Measurements from ENCODE around the gene PKP3.
"Not testable (repeated sequence)": the region's sequence is repeated elsewhere in the genome, so short reads cannot be mapped to it uniquely, and the experiment has no call there.

The PKP3 gene

DNA sequence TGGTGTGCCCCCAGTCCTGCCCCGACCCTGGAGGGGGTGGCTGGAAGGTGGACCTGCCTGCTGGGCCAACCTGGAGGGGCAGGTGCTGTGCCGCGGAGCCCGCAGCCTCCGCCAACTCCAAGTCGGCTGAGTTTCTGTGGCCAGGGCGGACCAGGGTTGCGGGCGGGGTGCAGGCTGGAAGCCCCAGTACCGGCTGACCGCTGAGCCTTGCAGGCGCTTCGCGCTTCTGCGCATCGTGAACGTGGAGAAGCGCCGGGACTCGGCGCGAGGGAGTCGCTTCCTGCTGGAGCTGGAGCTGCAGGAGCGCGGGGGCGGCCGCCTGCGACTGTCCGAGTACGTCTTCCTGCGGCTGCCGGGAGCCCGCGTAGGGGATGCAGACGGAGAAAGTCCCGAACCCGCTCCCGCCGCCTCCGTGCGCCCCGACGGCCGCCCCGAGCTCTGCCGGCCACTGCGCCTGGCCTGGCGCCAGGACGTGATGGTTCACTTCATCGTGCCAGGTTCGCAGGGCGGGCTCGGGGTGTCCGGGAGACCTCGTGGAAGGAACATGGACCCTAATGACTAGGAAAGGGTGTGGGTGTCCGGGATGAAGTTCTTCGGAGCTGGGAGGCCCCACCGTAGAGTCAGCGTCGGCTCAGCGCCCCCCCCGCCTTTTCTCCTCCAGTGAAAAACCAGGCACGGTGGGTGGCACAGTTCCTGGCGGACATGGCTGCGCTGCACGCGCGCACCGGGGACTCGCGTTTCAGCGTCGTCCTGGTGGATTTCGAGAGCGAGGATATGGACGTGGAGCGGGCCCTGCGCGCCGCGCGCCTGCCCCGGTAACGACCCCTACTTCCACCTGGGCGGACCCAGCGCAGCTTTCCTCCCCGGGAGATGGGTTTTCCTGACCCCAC lies 14.6 kb upstream of the PKP3 start:
- DNase-seq = no peak

DNA sequence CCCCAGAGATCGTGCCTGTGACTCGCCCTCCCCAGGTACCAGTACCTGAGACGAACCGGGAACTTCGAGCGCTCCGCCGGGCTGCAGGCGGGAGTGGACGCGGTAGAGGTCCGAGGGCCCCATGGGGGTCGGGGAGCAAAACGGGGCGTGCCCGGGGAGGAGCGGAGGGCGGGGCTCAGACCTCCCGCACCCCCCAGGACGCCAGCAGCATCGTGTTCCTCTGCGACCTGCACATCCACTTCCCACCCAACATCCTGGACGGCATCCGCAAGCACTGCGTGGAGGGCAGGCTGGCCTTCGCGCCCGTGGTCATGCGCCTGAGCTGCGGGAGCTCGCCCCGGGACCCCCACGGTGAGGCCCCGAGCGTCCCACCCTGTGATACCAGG lies 13.9 kb upstream of the PKP3 start:
- DNase-seq = no peak

DNA sequence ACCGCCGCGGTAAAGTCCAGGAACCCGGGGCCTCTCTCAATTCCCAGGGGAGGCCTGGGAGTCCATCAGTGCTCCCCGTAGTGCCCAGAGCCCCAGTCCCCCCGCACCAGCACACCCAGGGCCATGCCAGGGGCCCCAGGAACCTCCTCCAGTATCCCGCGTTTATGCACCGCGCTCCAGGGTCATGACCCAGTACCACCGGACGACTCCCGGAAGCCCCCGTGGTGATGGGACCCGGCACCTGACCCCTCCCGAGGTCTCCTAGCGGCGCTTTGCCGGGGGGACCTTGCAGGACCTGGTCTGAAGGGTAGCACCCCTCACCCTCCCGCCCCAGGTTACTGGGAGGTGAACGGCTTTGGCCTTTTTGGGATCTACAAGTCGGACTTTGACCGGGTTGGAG lies 13.5 kb upstream of the PKP3 start:
- no peak for DNase-seq

DNA sequence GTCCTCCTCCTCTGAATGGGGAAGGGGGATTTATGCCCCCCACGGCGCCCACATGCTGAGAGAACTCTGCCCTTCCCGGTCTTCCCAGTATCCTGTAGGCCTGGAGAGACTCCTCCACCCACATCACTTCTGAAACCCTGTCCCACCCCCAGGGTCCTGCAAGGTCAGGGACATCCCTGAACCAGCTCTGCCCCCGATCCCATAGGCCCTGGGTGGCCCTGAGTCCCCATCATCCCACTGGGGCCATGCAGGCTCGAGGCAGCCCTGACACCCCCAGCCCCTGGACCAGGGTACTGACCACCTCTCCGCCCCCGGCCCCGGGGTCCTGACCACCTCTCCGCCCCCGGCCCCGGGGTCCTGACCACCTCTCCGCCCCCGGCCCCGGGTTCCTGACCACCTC lies 13.0 kb upstream of the PKP3 start:
- DNase-seq = no peak

DNA sequence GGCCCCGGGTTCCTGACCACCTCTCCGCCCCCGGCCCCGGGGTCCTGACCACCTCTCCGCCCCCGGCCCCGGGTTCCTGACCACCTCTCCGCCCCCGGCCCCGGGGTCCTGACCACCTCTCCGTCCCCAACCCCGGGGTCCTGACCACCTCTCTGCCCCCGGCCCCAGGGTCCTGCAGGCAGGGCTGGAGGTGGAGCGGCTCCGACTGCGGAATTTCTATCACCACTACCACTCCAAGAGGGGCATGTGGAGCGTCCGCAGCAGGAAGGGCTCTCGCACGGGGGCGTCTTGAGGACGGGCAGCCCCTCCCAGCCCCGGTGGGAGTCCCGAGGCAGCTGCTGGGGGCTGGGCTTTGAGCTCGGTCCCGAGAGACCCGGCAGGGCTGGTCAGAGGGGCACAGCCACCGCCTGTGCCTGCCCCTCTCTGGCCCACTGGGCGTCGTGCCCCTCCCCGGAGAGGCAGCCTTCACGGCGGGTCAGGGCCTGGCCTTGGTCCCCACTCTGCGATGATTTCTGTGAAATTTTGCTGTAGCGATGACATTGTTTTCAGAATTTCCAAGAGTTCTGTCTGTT lies 12.4 kb upstream of the PKP3 start:
- no peak for DNase-seq

DNA sequence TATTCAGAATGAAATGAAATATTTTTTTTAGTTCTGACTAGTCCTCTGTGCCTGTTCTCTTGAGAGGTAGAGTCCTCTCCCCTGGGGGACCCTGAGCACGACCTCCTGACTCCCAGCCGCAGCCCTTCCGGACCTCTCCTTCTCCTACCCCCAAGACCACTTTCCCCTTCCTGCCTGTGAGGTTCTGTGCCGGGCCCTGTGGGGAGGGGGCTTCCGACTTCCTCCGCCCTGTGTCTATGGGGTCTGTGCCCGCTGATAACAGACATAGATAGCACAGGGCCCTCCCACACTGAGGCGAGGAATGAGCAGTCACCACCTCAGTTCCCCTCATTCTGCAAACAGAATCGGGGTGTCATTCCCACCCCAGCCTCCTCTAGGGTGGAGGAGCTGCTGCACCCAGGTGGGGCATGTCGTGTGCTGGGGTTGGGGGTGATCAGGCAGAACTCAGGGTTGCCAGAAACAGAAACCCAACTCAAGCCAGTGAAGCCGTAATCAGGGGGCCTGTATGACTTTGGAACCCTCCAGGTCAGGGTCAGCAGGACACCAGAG lies 11.9 kb upstream of the PKP3 start:
- no peak for DNase-seq

DNA sequence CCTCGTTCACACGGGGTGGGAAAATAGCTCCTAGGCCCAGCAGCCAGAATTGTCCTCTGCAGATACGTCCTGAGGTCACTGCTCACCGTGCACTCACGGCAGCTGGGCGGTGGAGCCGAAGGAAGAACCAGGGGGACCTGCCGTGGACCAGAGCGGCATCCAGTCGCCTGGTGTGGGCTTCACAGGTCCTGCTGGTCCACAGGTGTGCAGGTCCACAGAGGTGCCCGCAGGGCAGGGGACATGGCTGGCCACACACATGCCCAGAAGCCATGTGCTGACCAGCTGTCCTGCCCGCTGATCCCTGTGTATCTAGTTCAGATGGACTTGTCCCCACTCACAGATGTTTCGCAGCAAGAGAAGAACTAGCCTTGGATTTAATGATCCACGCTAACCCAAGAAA lies 10.6 kb upstream of the PKP3 start:
- DNase-seq = no peak

DNA sequence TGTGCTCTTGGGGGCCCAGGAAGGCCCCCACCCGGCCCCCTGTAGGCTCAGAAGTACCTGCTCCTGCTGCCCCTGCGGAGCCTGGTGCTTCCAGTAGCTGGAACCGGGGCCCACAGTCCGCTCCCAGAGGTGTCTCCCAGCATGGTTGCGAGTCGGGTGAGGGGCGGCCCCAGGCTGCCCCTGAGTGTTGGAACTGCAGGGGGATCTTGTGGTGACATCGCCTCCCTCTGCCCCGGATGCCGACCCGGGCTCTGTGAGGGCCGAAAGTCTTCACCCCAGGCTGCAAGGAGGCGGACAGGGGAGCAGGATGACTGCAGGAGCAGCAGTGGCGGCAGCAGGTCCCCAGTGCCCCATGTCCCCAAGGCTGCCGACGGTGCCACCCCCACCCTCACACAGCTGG lies 9.5 kb upstream of the PKP3 start:
- no peak for DNase-seq

DNA sequence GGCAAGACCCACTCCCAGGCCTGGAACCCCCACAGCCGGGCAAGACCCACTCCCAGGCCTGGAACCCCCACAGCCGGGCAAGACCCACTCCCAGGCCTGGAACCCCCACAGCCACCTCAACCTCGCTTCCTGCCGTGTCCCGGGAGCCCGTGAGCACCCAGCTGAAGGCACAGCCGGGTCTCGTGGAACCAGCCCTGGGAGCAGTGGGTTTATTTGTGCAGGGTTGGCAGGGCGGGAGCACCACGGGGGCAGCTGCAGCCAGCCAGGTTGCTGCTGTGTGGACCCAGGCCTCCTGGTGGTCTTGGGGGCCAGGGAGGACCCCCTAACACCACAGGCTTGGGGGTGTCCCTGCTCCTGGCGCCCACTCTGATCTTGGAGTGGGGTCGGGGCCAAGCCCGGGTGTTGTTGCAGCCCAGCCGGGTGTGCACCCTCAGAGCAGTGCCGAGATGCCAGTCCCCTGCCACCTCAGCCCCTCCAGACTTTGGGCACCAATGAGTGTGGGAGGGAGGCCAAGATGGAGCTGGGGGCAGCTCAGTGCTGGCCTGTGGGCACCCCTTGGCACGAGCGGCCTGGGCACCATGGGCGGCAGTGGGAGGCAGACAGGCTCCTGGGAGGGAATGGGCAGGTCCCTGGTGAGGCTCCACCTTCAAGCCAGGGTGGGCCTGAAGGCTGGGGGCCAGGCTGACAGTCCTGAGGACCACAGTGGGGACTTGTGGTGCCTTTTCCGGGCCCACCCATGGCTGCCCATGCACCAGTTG lies 8.2 kb upstream of the PKP3 start:
- DNase-seq = no peak

DNA sequence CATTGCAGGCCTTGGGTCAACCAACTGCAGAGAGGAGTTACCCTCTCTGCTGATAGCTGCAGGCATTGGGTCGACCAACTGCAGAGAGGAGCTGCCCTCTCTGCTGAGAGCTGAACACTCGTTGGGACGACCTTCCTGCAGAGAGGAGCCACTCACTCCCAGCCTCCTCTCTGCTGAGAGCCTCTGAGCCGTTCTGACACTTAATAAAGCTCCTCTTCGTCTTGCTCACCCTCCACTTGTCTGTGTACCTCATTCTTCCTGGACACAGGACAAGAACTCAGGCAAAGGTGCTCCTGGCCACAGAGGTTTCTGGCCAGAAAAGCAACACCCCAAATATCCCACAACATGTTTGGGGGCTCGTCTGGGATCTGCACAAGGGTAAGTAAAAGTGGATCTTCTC lies 7.5 kb upstream of the PKP3 start:
- DNase-seq = no peak

DNA sequence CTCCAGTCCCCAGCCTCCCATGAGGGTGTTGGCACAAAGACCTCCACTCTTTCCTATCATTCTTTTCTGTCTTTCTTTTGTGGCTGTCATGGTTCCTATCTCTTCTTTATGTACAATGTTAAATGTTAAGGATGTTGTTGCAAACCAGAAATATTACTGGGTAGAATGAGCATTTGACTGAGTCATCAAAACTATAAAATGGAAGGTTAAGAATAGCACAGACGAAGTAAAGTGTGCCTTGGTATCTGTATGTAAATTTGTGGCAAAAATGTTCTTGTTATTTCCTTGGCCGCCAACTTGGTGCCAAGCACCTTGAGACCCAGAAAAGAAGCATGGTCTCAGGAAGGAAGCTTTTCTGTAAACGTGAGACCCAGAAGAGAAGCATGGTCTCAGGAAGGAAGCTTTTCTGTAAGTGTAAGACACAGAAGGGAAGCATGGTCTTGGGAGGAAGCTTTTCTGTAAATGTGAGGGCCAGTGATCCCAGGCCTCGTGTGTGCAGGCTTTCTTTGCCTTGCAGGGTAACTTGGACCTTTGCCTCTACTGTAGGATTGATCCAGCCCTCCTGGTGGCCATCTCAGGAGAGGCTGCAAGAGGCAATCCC lies 6.7 kb upstream of the PKP3 start:
- DNase-seq = no peak

DNA sequence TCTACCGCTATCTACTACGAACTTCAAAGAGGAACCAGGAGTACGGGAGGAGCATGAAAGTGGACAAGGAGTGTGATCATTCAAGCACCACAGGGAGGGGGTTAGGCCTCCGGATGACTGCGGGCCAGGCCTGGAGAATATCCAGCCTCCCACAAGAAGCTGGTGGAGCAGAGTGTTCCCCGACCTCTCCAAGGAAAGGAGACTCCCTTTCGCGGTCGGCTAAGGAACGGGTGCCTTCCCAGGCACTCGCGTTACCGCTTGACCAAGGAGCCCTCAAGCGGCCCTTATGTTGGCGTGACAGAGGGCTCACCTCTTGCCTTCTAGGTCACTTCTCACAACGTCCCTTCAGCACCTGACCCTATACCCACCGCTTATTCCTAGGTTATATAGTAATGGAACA lies 4.6 kb upstream of the PKP3 start:
- DNase-seq = not testable (repeated sequence)

DNA sequence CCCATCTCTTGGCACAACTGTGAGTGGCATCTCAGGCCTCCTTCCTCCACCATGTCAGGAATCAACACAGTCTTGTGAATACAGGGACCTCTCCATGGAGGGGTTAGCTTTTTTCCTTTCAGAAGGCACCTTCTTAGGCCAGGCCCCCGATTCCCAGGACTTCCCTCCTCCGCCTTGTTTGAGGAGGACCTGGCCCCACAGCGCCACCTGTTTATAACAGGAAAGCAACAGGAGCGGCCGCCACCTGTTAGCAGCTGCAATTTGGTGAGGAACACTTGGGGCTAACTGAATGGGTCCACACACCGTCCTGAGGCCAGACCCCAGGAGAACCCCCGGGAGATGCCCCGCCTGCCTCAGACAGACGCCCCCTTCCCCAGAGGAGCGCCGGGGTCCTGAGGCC lies 3.8 kb upstream of the PKP3 start:
- DNase-seq = no peak

DNA sequence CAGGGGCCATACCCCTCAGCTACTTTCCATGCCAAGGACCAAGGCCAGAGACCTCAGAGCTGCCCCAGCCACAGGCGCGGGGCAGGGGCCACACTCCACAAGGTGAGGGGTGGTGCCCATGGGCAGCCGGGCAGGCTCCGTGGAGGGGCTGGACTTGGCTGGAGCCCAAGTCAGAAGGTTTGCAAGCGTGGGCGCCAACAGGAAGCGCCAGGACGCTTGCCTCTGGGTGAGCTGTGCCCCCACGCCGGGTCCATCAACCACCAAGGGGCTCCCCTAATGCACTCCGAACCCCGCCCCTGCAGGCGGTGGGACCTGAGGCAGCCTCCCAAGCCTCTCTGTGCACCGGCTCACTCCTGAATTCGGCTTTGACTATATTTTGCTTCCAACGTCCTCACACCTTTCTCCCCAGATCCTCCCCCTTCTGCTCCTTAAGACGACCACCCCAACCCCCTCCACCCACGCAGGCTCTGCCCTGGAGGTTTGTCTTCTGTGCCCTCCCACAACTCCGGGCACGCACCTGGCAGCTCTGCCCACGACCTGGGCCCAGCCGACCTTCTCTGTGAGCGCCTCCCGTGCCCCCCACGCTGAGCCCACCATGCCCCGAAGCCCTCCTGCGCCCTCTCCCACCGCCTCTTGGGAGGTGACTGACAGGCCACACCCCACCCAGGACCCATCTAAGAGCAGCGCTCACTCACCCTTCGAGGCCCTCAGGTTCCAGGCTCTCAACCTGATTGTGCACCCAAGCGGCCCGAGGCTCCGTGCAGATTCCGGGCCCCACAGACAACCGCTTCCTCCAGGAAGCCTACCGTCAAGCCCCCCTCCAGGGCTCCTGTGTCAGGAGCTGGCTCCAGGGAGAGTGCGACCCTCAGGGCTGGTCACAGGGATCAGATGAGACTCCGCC lies 2.6 kb upstream of the PKP3 start:
- DNase-seq = no peak

DNA sequence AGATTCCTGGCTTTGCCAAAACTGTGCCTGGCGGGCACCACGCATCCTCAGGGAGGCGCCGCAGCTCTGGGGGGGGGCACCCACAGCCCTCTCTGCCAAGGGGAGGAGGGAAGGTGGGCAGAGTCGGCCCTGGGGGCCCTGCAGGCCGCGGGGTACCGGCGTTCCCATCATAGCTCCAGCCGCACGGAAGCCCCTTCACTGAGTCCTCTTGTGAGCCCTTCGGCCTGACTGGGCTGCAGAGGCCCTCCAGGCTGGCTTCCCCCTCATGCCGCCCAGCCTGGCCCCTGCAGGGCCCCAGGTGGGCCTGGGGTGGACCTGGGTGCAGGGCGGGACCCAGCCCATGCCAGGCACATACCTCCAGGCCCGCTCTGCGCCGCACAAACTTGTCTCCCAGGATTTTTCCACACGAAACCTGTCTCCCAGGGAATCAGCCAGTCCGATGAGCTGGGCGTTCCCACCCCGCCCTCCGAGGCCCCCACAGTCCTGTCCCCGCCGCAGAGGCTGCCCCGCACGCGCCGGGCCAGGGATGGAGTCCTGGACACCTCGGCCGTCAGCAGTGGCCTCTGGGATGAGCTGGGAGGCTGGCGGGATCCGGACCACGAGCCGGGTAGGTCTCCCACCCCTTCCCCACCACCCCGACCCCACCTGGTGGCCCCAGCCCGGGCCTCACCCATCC lies 1.8 kb upstream of the PKP3 start:
- DNase-seq = no peak

DNA sequence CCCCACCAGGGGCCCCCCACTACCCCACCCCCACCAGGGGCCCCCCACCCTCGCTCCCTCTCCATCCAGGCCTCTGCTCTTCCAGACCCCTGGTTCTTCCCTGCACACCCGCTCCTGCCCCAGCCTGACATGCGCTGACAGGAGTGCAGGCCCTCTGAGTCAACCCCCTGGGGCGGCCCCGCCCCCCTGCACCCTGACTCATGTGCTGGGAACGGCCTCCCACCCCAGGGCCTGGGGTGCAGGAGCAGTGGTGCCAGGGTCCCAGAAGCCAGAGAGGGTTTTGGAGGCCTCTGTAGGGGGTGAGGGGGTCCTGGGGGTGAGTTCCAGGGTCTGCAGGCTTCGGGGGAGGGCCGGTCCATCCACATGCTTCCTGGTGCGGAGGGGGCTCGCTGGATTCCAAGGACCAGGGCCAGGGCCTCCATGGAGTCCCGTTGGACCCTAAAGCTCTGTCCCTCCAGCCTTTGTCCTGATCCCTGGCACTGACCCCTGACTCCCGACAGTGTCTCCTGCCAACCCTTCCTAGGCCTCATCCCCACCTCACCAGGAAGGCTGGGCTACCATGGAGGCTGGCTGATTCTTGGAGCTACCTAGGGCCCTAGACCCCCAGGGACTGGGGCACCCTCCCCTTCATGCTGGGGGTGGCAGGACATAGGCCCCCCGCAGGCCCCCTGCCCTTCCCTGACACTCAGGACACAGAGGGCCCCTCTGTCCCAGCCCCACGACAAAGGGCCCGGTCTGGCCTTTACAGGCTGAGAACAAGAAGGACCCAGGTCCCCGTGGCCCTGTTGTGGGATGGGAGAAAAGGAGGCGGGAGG lies 583 bp upstream of the PKP3 start:
- no peak for DNase-seq

DNA sequence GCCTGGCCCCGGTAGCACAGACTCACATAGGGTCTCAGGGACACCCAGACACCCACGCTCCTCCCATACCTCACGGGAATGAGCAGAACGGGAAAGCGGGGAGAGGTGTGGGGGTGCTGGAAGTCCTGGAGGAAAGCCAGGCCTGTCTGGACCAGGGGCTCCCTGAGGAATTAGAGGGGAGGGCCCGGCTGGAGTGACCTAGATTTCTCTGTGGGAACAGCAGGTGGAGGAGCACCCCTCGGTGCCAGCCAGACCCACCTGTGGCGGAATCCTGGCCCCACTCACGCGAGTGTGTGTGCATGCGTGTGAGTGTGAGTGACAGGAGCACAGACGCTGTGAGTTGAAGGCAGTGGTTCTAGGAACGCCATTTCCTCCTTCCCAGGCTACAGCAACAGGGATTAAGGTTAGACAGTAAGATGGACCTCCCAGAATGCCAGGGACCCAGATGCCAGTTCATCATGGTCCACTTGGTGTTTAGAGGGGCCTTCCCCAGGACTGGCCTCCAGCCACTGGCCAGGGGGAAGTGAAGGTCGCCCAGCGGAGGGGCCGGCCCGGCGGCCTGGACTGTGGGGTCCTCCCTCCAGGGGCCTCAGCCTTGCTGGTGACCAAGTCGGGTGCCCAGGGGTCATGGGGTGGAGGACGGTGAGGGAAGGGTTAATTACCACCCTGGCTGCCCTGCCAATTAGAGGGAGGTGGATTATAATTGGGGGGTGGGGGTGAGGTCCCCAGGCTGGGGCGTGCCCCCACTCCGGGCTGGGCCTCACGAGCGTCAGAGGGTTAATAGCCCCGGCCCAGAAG lies 1.0 kb downstream of the PKP3 start:
- DNase-seq = no peak

DNA sequence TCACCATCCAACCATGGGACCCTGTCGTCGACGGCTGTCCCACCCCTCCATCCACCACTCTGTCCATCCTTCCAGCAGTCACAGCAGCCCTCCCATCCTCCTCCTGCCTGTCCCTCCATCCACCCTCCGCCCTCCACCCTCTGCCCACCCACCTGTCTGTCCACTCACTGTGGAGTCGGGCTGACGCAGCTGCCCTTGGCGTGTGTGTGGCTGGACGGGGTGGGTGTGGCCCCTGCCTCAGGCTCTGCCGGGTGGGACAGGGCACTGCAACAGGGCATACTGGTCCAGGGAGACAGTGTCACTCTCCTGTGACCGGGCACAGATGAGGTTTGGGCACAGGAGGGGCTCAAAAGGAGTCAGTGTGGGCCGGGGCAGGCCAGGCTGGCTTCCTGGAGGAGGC lies 1.9 kb downstream of the PKP3 start:
- DNase-seq = no peak

DNA sequence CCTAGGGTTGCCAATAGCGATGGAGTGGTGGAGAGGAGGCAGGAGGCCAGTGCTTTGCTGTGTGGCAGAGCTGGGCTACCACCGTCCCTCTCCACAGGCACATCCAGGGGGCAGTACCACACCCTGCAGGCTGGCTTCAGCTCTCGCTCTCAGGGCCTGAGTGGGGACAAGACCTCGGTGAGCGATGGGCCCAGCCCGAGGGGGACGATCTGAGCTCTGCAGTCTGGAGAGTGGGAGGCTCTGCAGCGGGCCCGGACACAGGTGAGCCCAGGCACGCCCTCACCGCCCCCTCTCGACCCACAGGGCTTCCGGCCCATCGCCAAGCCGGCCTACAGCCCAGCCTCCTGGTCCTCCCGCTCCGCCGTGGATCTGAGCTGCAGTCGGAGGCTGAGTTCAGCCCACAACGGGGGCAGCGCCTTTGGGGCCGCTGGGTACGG lies 2.5 kb downstream of the PKP3 start:
- no peak for DNase-seq

Measured in NCI-H1048 (cell line).